Activated CD4-positive, alpha-beta T cell treated with anti-CD3 and anti-CD28 coated beads for 1 hour (primary cell): Measurements from ENCODE around the gene CNGA1.
"Not testable (repeated sequence)": the region's sequence is repeated elsewhere in the genome, so short reads cannot be mapped to it uniquely, and the experiment has no call there.

Experiments used
- DNase-seq: peaks from one replicate; pipeline ENCODE4 v3.0.0-alpha.2; 2020

Gene CNGA1

GRCh38 chr4:48028696-48029095, 12.2 kb upstream of the CNGA1 start:
- no peak for DNase-seq

DNA sequence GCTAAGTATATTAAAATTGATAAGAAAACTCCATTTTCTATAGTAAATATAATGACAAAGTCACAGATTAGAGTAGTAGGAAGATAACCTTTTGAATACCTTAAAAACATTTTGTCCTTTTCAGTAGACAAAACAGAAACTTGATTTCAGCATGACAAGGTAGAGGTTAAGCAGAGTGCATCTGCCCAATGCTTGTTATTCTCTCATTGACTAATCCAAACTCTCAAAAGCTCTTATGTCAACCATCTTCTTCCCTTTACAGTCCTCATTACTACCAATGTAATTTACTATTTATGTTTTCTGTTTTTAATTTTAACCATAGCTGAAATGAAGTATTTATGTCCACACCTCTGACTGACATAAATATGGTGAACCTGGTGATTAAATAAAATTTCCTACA, 11.2 kb upstream of the CNGA1 start:
- DNase-seq, result no peak

DNA sequence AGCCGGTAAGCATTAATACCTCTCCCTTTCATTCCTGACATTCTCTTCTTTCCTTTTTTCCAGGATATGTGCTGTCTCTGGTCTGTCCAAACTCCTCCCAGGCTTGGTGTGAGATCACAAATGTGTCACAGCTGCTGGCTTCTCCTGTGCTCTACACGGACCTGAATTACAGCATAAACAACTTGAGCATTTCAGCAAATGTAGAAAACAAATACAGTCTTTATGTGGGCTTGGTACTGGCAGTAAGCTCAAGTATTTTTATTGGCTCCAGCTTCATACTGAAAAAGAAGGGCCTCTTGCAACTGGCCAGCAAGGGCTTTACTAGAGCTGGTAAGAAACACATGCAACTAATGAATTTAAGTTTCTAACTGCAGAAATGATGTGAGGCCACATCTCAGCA, 8.5 kb upstream of the CNGA1 start:
- no peak for DNase-seq

DNA sequence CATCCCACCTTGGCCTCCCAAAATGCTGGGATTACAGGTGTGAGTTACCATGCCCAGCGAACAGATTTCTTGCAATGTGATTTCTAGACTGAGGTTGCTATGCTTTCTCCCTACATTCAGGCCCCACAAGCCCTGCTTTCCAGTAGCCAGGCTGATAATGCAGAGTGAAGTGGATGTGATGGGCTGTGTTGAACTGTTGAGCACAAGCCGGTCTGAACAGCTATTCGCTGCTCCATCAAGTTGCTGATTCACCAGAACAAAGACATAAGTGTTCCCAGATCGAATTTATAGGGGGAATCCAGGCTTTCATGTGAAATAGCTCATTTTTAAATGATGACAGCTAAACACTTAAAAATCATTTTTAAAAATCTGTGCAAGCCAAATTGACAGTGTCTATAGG, 8.0 kb upstream of the CNGA1 start:
- DNase-seq, result no peak

DNA sequence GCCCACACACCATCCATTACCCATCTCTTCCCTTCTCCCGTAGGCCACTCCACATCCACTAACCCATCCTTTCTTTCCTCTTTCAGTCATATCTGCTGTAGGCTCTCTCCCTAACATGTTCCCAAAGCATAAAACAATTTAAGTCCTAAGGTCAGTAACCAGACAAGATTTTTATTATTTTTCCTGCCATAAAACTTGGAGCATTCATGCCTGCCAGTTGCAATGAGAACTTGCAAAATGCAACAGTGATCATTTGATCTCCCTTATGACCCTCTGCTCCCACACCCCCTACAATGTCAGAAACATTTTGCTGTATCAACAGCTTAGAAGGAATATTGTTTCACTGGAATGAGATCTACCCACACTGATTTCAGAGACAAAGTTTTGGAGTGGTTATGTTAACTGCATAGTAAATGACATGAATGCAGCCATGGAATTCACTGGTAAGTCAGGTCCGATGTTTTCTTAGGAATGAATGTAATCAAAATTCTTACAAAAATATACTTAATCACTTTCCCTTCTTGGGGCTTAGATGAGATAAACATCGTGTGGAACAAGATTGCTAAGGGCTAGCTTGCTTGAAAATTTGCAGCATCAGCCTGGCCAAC, 5.8 kb upstream of the CNGA1 start:
- DNase-seq, result no peak

- no peak for DNase-seq
Observed at GRCh38 chr4:48021100-48021499, 4.6 kb upstream of the CNGA1 start.

DNA sequence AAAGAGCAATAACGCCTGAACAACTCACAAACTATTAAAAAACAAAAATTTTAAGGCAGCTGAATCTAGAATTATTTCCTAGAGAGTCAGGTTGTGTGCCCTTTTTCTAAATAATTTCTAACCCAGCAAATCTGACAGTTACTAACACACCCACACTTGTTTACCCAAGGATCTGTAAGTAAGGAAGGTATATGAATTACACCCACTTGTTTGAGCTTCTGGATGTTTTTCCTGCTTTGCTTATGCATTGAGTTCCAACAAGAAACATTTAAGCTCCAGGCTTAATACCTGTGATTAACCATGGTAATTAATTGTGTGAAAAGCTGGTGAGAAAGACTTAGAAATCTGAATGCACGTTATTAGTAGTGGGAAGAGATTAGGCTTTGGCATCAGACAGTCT, 1.6 kb upstream of the CNGA1 start:
- no peak for DNase-seq

DNA sequence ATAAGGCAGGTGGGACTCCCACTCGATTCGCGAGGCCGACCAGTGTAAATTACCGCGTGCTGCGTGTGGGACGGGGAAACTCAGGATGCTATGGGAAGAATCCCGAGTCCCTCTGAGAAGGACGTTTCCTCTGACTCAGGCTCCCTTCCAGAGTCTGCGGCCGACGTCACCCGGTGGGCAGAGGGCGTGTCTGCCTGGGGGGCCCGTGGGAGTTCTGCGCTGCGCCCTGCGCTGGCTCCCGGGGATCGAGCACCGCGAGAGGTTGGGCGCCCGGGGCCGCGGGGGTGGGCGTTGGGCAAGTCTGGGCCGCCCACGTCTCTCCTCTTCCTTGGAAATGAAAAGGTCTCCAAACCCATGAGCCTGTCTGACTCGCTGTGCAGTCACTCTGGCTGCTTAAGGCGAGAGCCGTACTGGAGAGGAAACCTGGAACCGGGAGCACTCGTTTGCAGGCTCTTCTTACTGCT, 659 bp upstream of the CNGA1 start:
- DNase-seq, result no peak

DNA sequence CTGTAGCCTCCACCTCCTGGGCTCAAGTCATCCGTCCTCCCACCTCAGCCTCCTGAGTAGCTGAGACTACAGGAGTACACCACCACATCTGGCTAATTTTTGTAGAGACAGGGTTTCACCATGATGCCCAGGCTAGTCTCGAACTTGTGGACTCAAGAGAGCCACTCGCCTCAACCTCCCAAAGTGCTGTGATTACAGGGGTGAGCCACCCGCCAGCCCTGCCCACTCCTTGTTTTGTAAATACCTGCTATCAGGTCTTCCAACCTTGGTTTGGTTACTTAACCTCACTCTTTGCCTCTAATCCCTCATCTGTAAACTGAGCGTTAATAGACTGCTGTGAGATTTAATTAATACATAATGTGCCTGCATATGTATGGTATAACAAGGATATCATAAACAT, 803 bp downstream of the CNGA1 start:
- no peak for DNase-seq

- no peak for DNase-seq
Observed at GRCh38 chr4:48015216-48015615, 1.3 kb downstream of the CNGA1 start.

DNA sequence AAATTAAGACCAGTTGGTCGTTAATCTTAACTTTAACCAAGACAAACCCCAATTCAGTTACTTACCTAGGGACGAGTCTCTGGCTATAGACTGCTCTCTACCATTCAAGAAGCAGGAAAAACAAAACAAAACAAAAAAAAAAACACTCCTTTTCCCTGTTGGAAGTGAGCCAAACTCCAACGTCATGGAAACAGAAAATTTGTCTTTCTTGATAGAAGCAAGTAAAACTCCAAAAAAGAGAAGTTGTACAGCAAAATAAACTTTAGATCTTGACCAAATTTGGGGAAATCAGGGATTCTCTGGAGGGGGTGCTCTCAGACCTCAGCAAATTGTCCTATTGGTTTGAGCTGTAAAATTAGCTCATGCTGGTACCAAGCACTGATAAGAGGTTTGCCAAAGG, 3.7 kb downstream of the CNGA1 start:
- DNase-seq, result no peak

DNA sequence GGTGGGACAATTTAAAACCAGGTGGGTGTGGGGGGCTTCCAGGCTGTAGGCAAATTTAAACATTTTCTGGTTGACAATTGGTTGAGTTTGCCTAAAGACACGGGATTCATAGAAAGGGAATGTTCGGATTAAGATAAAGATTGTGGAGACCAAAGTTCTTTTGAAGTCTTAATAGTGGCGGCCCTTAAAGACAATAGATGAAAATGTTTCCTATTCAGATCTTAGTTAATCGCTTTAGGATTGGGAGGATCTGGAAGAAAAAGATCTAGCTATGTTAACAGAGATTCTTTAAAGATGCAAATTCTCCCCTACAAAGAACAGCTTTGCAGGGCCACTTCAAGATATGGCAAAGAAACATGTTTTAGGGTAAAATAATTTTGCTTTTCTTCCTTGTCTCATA, 4.8 kb downstream of the CNGA1 start:
- DNase-seq, result no peak

DNA sequence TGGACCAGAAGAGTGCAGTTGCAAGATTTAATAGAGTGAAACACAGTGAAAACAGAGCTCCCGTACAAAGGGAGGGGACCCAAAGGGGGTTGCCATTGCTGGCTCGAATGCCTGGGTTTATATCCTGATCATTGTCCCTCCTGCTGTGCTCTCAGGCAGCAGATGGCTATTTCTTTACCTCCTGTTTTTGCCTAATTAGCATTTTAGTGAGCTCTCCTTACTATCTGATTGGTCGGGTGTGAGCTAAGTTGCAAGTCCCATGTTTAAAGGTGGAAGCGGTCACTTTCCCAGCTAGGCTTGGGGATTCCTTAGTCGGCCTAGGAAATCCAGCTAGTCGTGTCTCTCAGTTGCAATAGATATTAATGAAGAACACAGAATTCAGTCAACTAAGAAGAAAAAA, 5.6 kb downstream of the CNGA1 start:
- not testable (repeated sequence) for DNase-seq

DNA sequence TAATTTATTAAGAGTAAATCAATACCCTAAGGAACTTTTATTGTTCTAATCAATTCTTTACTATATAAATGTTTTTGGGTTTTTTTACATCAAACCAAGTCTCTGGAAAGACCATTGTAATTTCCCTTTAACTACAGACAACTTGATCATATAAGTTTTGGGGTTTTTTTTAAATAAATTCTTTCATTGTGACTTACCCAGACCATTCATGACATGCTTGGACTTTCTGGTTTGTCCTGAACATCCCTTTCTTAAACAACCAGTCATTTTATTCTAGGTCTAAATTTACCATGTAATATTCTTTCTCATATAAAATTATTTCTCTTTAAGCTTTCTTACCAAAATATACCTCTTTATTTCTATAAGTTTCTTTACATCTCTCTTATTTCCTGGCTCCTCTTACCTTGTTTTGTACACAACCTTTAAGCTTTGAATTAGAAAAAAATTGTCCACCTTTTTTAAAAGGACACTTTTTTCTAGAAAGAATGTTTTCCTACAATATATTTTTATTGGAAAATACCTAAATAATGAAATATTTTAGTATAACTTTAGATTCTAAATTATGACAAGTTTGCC, 8.4 kb downstream of the CNGA1 start:
- DNase-seq, result no peak

GRCh38 chr4:48005781-48006180, 10.7 kb downstream of the CNGA1 start:
- no peak for DNase-seq

DNA sequence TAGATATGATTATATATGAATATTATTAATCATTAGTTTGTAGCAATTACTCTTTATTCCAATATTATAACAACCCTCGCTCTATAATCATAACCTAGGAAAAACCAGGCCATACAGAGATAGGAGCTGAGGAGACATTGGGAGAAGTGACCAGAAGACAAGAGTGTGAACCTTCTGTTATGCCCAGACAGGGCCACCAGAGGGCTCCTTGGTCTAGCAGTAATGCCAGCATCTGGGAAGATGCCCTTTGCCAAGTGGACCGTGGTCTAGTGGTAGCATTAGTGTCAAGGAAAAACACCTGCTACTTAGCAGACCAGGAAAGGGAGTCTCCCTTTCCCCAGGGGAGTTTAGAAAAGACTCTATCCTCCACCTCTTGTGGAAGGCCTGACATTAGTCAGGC, 12.9 kb downstream of the CNGA1 start:
- not testable (repeated sequence) for DNase-seq

- no peak for DNase-seq
Observed at GRCh38 chr4:48002267-48002666, 14.2 kb downstream of the CNGA1 start.

GRCh38 chr4:47996021-47996420, 20.5 kb downstream of the CNGA1 start:
- no peak for DNase-seq

GRCh38 chr4:47992475-47992874, 24.0 kb downstream of the CNGA1 start:
- DNase-seq, result not testable (repeated sequence)

DNA sequence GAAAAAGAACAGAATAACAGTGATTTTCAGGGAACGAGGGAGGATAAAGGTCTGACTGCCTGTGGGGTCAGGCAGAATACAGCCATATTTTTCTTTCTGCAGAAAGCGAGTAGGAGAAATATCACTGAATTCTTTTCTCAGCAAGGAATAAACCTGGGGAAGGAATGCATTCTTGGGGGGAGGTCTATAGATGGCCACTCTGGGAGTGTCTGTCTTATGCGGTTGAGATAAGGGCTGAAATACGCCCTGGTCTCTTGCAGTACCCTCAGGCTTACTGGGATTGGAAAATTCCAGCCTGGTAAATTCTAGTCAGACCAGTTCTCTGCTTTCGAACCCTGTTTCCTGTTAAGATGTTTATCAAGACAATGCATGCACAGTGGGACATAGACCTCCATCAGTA, 26.3 kb downstream of the CNGA1 start:
- DNase-seq, result no peak

GRCh38 chr4:47974566-47974965, 41.9 kb downstream of the CNGA1 start:
- no peak for DNase-seq

GRCh38 chr4:47972721-47973120, 43.8 kb downstream of the CNGA1 start:
- DNase-seq, result no peak

GRCh38 chr4:47972181-47972580, 44.3 kb downstream of the CNGA1 start:
- DNase-seq, result no peak

GRCh38 chr4:47968847-47969246, 47.6 kb downstream of the CNGA1 start:
- DNase-seq, result no peak

DNA sequence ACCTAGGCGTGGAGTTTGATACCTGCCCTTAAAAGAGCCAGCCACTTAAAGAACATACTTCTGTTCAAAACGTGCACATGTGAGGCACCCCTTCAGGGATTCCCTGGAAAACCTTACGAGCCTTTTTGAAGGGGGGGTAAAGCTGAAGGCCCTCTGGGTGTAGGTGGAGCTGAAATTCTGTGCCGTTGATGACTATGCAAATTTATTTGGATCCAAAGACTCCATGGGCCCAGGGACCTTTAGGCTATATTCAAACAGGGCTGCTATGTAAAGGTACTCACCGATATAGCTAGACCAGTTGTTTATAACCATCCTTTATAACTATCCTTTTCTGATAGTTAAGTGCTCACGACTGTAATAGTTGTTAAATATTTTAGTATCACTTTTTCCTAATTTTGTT, 61.8 kb downstream of the CNGA1 start:
- no peak for DNase-seq
